Stomach (tissue), 9 donors: Measurements from ENCODE around the gene ELOVL7. TPM values are rescaled to one million over a fixed set of nuclear protein-coding genes. Genes with fewer than 3 reads are reported as not detected.
"Not testable (repeated sequence)": the region's sequence is repeated elsewhere in the genome, so short reads cannot be mapped to it uniquely, and the experiment has no call there.

Experiments
- DNase-seq, 2 donors: peaks; one replicate each; pipeline versions ENCODE4 v3.0.0 to v3.0.0-alpha.2; 2013 to 2019
- H3K27ac ChIP-seq, 5 donors: fragments of 200-600 bp in 4 of 5; sonication (generic) in 4 of 5; one replicate each; pipeline ENCODE4 v1.5.1; 2013 to 2019; ENCODE audit warnings: mild to moderate bottlenecking in 1 of 5, moderate library complexity in 1 of 5
- H3K27me3 ChIP-seq, 3 donors: fragments of 200-600 bp; sonication (generic); one replicate each; pipeline ENCODE4 v1.5.1; 2017 to 2019; ENCODE audit warnings: mixed run types in 1 of 3
- H3K36me3 ChIP-seq, 4 donors: fragments of 200-600 bp; sonication (generic); 1 replicate in 3 of 4; 2 replicates in 1 of 4; pipeline ENCODE4 v1.5.1; 2016 to 2019
- H3K4me1 ChIP-seq, 4 donors: fragments of 200-600 bp; sonication (generic); one replicate each; pipeline ENCODE4 v1.5.1; 2016 to 2019
- H3K4me3 ChIP-seq, 4 donors: fragments of 200-600 bp; sonication (generic) in 3 of 4; one replicate each; pipeline ENCODE4 v1.5.1; 2016 to 2019; ENCODE audit warnings: mild to moderate bottlenecking in 1 of 4
- H3K9me3 ChIP-seq, 4 donors: fragments of 200-600 bp; sonication (generic); one replicate each; pipeline ENCODE4 v1.5.1; 2016 to 2019
- CTCF ChIP-seq, 7 experiments: fragments of 450-650 bp in 4 of 7; fragments of 200-600 bp in 3 of 7; sonication (generic) in 3 of 7; IDR thresholded peaks; one replicate each; pipeline ENCODE4 v1.5.1; 2016 to 2019; ENCODE audit warnings: antibody characterized with exemption in 7 of 7, control low read depth in 2 of 7, mild to moderate bottlenecking in 1 of 7
- EP300 ChIP-seq: sonication (generic); formaldehyde crosslinking; IDR thresholded peaks from one replicate; pipeline ENCODE4 v1.6.1; 2017; ENCODE audit warnings: antibody characterized with exemption
- POLR2A ChIP-seq, 4 donors: fragments of 450-650 bp; IDR thresholded peaks; one replicate each; pipeline ENCODE4 v1.6.1; 2016; ENCODE audit warnings: antibody characterized with exemption in 4 of 4, control low read depth in 2 of 4, mild to moderate bottlenecking in 1 of 4, moderate library complexity in 1 of 4
- POLR2AphosphoS5 ChIP-seq, 3 donors: sonication (generic); formaldehyde crosslinking; IDR thresholded peaks; one replicate each; pipeline ENCODE4 v1.6.1; 2016; ENCODE audit warnings: antibody characterized with exemption in 3 of 3
- WGBS, 5 donors: extraction: QIAGEN DNeasy Blood & Tissue Kit in 3 of 5; methylation state at CpG; one replicate each; pipeline versions ENCODE4 v1.1.5 to v1.1.7; 2013 to 2018; 5-methylcytosine and 5-hydroxymethylcytosine counted together
- intact Hi-C: fragments of 100-400 bp; cut with DNase I; formaldehyde crosslinking; loops from one replicate; pipeline ENCODE4 v1.15.1; 2023; ENCODE audit warnings: low total_unique reads
- polyA plus RNA-seq, 3 donors: library from polyadenylated mRNA; stranded (reverse); fragments of 200-250 nt; gene quantifications; one replicate each; pipeline ENCODE4 v1.2.3, GENCODE V29; 2013
- total RNA-seq, 5 donors: library from RNA; depleted of rRNA; stranded (reverse); fragments of >200 nt; gene quantifications; one replicate each; pipeline versions ENCODE4 v1.1.0 to v1.2.3, GENCODE V29; 2014 to 2016
- donor health status: healthy with polysubstance abuse.
- donor health status: Bipolar disorder and iron deficiency.
- donor health status: healthy.

The ELOVL7 gene
- total and polyA plus RNA-seq, 8 donors, result 0.31 to 12.7 (median 1.6) TPM; not detected in 2

GRCh38 chr5:60883229-60883628 is 39.2 kb upstream of the ELOVL7 start:
- H3K27ac ChIP-seq, result no peak overlapping the region
- peak in 1 of 2 donors; percentile 7 for DNase-seq
- no peak for TF ChIP-seq EP300
- peak in 2 of 7 experiments; percentile 8 to 22 for TF ChIP-seq CTCF (IDR thresholded peaks at IDR 0.05)
- H3K4me1 ChIP-seq, result no peaks in the 10 kb centered on the region
- H3K27me3 ChIP-seq, result no peaks in the 10 kb centered on the region
- H3K4me3 ChIP-seq, result no peak overlapping the region
- peaks cover 0 to 8% (median 0%) of the 10 kb centered on the region in 4 donors for H3K9me3 ChIP-seq
- intact Hi-C loops, result no loop called here
- H3K36me3 ChIP-seq, result peaks cover 0 to 22% (median 8%) of the 10 kb centered on the region in 4 donors

GRCh38 chr5:60872892-60873291 is 28.8 kb upstream of the ELOVL7 start:
- H3K27me3 ChIP-seq, result no peaks in the 10 kb centered on the region
- H3K4me1 ChIP-seq, result no peaks in the 10 kb centered on the region
- H3K36me3 ChIP-seq, result peaks cover 0 to 22% (median 0%) of the 10 kb centered on the region in 4 donors
- DNase-seq, result no peak
- intact Hi-C loops, result no loop called here
- H3K27ac ChIP-seq, result no peak overlapping the region
- TF ChIP-seq POLR2AphosphoS5 (IDR thresholded peaks at IDR 0.05), result no peak
- no peak for TF ChIP-seq POLR2A (IDR thresholded peaks at IDR 0.05)
- no peak for TF ChIP-seq EP300
- TF ChIP-seq CTCF (IDR thresholded peaks at IDR 0.05), result no peak
- peaks cover 0 to 24% (median 9%) of the 10 kb centered on the region in 4 donors for H3K9me3 ChIP-seq
- no peak overlapping the region for H3K4me3 ChIP-seq

- peaks cover 0 to 24% (median 9%) of the 10 kb centered on the region in 4 donors for H3K9me3 ChIP-seq
- WGBS, 5 donors, result 78 to 99% (median 96%) methylated on average over 3 of the region's 3 CpGs
- intact Hi-C loops, result no loop called here
- no peaks in the 10 kb centered on the region for H3K4me1 ChIP-seq
- no peaks in the 10 kb centered on the region for H3K27me3 ChIP-seq
- DNase-seq, result no peak
- H3K4me3 ChIP-seq, result no peak overlapping the region
- no peak overlapping the region for H3K27ac ChIP-seq
- H3K36me3 ChIP-seq, result peaks cover 0 to 22% (median 0%) of the 10 kb centered on the region in 4 donors
- TF ChIP-seq POLR2A (IDR thresholded peaks at IDR 0.05), result no peak
- TF ChIP-seq CTCF (IDR thresholded peaks at IDR 0.05), result no peak
- TF ChIP-seq EP300, result no peak
- no peak for TF ChIP-seq POLR2AphosphoS5 (IDR thresholded peaks at IDR 0.05)
These were observed 26.8 kb upstream of the ELOVL7 start for GRCh38 chr5:60870857-60871256.

- H3K27me3 ChIP-seq, H3K27ac ChIP-seq, H3K4me1 ChIP-seq, H3K4me3 ChIP-seq, H3K9me3 ChIP-seq, intact Hi-C loops, DNase-seq, H3K36me3 ChIP-seq: not testable (repeated sequence)
- 89 to 98% (median 93%) methylated on average over 14 to 16 of the region's 16 CpGs for WGBS, 5 donors
These were observed 16.5 kb upstream of the ELOVL7 start for GRCh38 chr5:60860572-60860971.

- DNase-seq, result no peak
- Histone ChIP-seq H3K4me3 (no peak overlapping the region), H3K36me3 (no peaks in the 10 kb centered on the region), H3K27ac (no peak overlapping the region), H3K27me3 (no peaks in the 10 kb centered on the region), H3K9me3 (peaks cover 0 to 6% (median 0%) of the 10 kb centered on the region in 4 donors), H3K4me1 (no peaks in the 10 kb centered on the region)
- intact Hi-C loops, result no loop called here
- TF ChIP-seq CTCF (IDR thresholded peaks at IDR 0.05) (no peak), POLR2AphosphoS5 (IDR thresholded peaks at IDR 0.05) (no peak), EP300 (no peak), POLR2A (IDR thresholded peaks at IDR 0.05) (no peak)
- WGBS, 5 donors, result 96 to 100% (median 97%) methylated on average over 1 of the region's 1 CpG
These were observed 12.0 kb upstream of the ELOVL7 start for GRCh38 chr5:60856066-60856465.
